SIG-M5 (cell line): Measurements from ENCODE around the gene MRPS18A.
"Not testable (repeated sequence)": the region's sequence is repeated elsewhere in the genome, so short reads cannot be mapped to it uniquely, and the experiment has no call there.

Experiments
- DNase-seq: peaks from one replicate; lab custom pipeline; 2025; lab: John Stamatoyannopoulos, UW

Gene MRPS18A

GRCh38 chr6:43635387-43636307 is 51.9 kb downstream of the MRPS18A start, which contains the start of gene MAD2L1BP:
MAD2L1BP (plus strand) TSS chr6:43635840; CDS start chr6:43635876, 36 bp downstream.
- peak; percentile 12 for DNase-seq

- no peak for DNase-seq
Observed at GRCh38 chr6:43634702-43635303, 52.8 kb downstream of the MRPS18A start.

GRCh38 chr6:43633002-43633401 is 54.6 kb downstream of the MRPS18A start:
- DNase-seq, result not testable (repeated sequence)

- DNase-seq, result no peak
Observed at GRCh38 chr6:43630980-43631619, 56.5 kb downstream of the MRPS18A start.

GRCh38 chr6:43629505-43630300 is 57.9 kb downstream of the MRPS18A start:
- peak; percentile 95 for DNase-seq

DNA sequence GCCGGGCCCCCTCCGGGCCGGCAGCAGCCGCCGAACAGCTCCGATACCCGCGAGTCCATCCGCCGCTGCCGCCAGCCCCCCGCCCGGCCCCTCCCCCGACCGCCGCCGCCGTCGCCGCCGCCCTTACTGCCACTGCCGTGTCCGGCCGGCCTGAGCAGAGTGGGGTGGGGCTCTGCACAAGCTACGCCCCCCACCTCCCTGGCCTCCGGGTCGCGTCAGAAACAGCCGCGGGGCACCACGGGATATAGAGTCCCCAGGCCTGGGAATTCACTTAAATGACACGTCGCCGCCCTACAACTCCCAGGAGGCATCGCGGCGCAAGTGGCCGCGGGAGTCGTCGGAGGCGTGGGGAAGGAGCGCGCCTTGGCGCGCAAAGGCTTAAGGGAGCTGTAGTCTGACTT is 58.5 kb downstream of the MRPS18A start, which contains the start of gene GTPBP2:
GTPBP2 (minus strand) TSS at position 161 of the 401 bp plus-strand sequence; CDS start at position 59, 102 bp downstream.
- DNase-seq, result peak; percentile 89

GRCh38 chr6:43628393-43629103 is 59.0 kb downstream of the MRPS18A start:
- no peak for DNase-seq

- DNase-seq, result no peak
Observed at GRCh38 chr6:43627008-43627825, 60.4 kb downstream of the MRPS18A start.

GRCh38 chr6:43625393-43625992 is 62.1 kb downstream of the MRPS18A start:
- no peak for DNase-seq

DNA sequence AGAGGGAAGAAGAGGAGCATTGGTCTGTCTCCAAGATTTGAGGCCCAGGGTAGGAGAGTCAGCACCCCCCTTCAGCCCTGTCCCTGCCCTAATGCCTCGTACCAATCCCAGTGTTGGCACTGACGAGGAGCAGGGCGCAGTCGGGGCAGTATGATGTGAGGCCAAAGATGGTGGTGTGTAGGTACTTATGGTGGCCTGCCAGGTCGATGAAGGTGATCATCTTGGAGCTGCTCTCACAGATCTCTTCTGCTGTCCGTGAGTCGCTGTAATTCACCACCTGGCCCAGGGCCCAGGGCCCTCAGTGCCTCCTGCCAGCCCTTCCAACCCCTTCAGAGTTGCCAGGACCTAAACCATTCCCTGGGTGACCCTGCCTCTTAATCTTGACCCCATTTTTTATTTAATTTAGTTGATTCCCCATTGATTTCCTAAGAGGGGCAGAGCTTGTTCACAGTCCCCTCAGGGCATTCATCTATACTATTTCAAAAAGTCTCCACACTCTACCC is 62.8 kb downstream of the MRPS18A start:
- no peak for DNase-seq

GRCh38 chr6:43623880-43624785 is 63.5 kb downstream of the MRPS18A start:
- DNase-seq, result no peak

DNA sequence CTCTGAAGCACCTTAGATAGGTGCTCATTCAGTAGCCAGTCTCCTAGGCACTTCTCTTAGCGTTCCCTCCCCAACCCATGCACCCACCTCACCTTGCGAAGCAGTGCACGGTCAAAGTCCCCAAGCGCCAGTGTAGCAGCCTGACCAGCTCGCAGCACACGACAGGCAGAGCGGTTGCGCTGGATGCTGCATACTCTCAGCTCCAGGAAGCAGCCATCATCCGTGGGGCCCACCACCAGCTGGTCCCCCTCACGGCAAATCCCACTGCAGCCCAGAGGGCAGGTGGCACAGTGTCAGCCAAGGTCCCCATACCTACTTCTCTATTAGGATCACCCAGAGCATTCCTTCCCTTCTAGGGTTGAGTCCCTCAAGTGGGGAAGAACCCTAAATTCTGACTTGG is 65.0 kb downstream of the MRPS18A start:
- DNase-seq, result no peak

DNA sequence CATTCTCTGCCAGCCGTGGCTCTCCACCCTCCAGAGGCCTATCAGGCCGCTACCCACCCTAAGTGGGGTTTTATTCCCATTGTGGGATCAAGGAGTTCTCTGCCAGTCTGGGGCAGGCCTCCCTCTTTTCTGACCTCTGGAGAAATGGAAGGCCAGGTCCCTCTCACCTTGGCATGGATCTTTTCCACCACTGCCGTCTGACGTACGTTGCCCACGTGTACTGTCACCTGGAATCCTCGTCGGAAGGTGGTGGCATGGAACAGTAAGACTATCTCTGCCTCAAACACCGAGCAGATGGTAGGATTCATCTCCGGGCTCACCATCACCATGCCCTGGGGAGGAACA is 65.8 kb downstream of the MRPS18A start:
- DNase-seq, result no peak
